HepG2 (cell line): ENCODE data around the gene TM4SF1. TPM values are rescaled to one million over a fixed set of nuclear protein-coding genes. Genes with fewer than 3 reads are reported as not detected.

Experiments
- ATAD3A ChIP-seq: sonication (generic); formaldehyde crosslinking; IDR thresholded peaks from 2 replicates; pipeline ENCODE4 v1.4.0; 2020; ENCODE audit warnings: missing genetic modification reagents
- ESRRA ChIP-seq: sonication (generic); formaldehyde crosslinking; IDR thresholded peaks from 2 replicates; pipeline ENCODE4 v1.5.1; 2020; ENCODE audit warnings: mild to moderate bottlenecking, low read depth, missing genetic modification reagents
- FUBP1 ChIP-seq: sonication (generic); formaldehyde crosslinking; IDR thresholded peaks from 2 replicates; pipeline ENCODE4 v1.5.1; 2020; ENCODE audit warnings: missing genetic modification reagents, mild to moderate bottlenecking, borderline replicate concordance
- IKZF5 ChIP-seq: IDR thresholded peaks from 2 replicates; pipeline ENCODE4 v1.6.1; 2018; ENCODE audit warnings: missing genetic modification reagents, mild to moderate bottlenecking, missing compliant biosample characterization
- RERE ChIP-seq: IDR thresholded peaks from 2 replicates; pipeline ENCODE4 v1.6.1; 2016; ENCODE audit warnings: low read depth, missing genetic modification reagents, missing compliant biosample characterization
- TCF7L2 ChIP-seq: IDR thresholded peaks from 2 replicates; pipeline ENCODE4 v1.6.1; 2011; ENCODE audit warnings: mild to moderate bottlenecking, low read depth, low read length, moderate library complexity
- TFAP4 ChIP-seq: sonication (generic); IDR thresholded peaks from 2 replicates; pipeline ENCODE4 v1.6.1; 2016; ENCODE audit warnings: low read depth, borderline replicate concordance
- THAP11 ChIP-seq: IDR thresholded peaks from 2 replicates; pipeline ENCODE4 v1.6.1; 2016; ENCODE audit warnings: missing biosample characterization, missing genetic modification reagents
- ZHX2 ChIP-seq, 2 experiments: sonication (generic) in 1 of 2; formaldehyde crosslinking in 1 of 2; IDR thresholded peaks; 2 replicates each; pipeline versions ENCODE4 v1.6.1 to v1.9.0; 2014 to 2022; ENCODE audit warnings: antibody characterized with exemption in 1 of 2, borderline replicate concordance in 1 of 2, inconsistent platforms in 1 of 2, low read depth in 1 of 2, missing genetic modification reagents in 1 of 2
- ZNF121 ChIP-seq: sonication (generic); formaldehyde crosslinking; IDR thresholded peaks from 2 replicates; pipeline ENCODE4 v1.5.0; 2020; ENCODE audit warnings: mild to moderate bottlenecking, missing genetic modification reagents
- ZNF260 ChIP-seq: sonication (generic); formaldehyde crosslinking; IDR thresholded peaks from 2 replicates; pipeline ENCODE4 v1.4.0; 2020; ENCODE audit warnings: missing genetic modification reagents, low read depth, mild to moderate bottlenecking, borderline replicate concordance
- ZNF496 ChIP-seq: sonication (generic); formaldehyde crosslinking; IDR thresholded peaks from 2 replicates; pipeline ENCODE4 v1.8.1; 2023; ENCODE audit warnings: mild to moderate bottlenecking, moderate library complexity, missing genetic modification reagents; ENCODE audit not compliant: insufficient replicate concordance
- ZNF619 ChIP-seq: sonication (generic); formaldehyde crosslinking; IDR thresholded peaks from 2 replicates; pipeline ENCODE4 v1.4.0; 2020; ENCODE audit warnings: mild to moderate bottlenecking, missing genetic modification reagents
- polyA plus RNA-seq, 8 experiments: library from polyadenylated mRNA; depleted of rRNA in 3 of 8; stranded (reverse) in 7 of 8; unstranded in 1 of 8; fragments of >200 nt; fragmentation: Illumina TruSeq in 4 of 8; extraction: Trizol in 4 of 8; gene quantifications; 2 replicates each; pipeline versions ENCODE4 v1.2.1 to v1.2.3, GENCODE V29; 2011 to 2016; ENCODE audit warnings: low read depth in 4 of 8, missing spikeins in 1 of 8, mixed read lengths in 1 of 8; ENCODE audit not compliant: insufficient read depth in 1 of 8
- total RNA-seq, 5 experiments: library from RNA; depleted of rRNA; stranded (reverse); fragments of >200 nt; fragmentation: Illumina TruSeq; extraction: Trizol; gene quantifications; 2 replicates each; pipeline ENCODE4 v1.2.3, GENCODE V29; 2016; ENCODE audit warnings: low read depth in 1 of 5

Gene TM4SF1
- total and polyA plus RNA-seq, 2 of the 13 experiments (the other 11 are each of a cell fraction or from before 2014, with no cell fraction given), result 431 to 1,359 TPM

GRCh38 chr3:149384911-149385321, 7.5 kb upstream of the TM4SF1 start (continued):
- TF ChIP-seq ZHX2 (IDR thresholded peaks at IDR 0.05; ENCODE audit: low read depth) (no peak), ZHX2 (CRISPR knock-in tag; IDR thresholded peaks at IDR 0.05; ENCODE audit: borderline replicate concordance) (0 out of 2 replicates have a peak, but pooled peaks have one; percentile 2), TCF7L2 (no peak), ZNF619 (CRISPR knock-in tag) (no peak), ZNF260 (no peak), TFAP4 (peak; percentile 18; the same call in 1 of the 2 replicates), FUBP1 (no peak), THAP11 (CRISPR knock-in tag) (0 out of 2 replicates have a peak, but pooled peaks have one; percentile 10), RERE (CRISPR knock-in tag) (no peak), ZNF121 (CRISPR knock-in tag) (no peak), ZNF496 (CRISPR knock-in tag) (no peak), ESRRA (no peak), ATAD3A (CRISPR knock-in tag) (no peak), IKZF5 (CRISPR knock-in tag) (no peak)
